ENCODE data around the gene ROGDI.

GRCh38 chr16:4766875-4767628 is 35.4 kb downstream of the ROGDI start, which contains the start of gene ZNF500:
- peak; percentile 50; the same call in 1 of the 2 replicates for TF ChIP-seq POLR2AphosphoS5 (IDR thresholded peaks at IDR 0.05; ENCODE audit: control insufficient read depth, insufficient read depth, low read depth, low read length)
- peak; percentile 86 for TF ChIP-seq CREB3L1 (IDR thresholded peaks at IDR 0.05; ENCODE audit: borderline replicate concordance, low read depth)

All from K562 (cell line).